NCI-H2196 (cell line): Measurements from ENCODE around the gene ZBTB16.

ENCODE experiments used
- DNase-seq: peaks from one replicate; lab custom pipeline; 2025; ENCODE audit not compliant: unreplicated experiment; lab: John Stamatoyannopoulos, UW

Gene ZBTB16

DNA sequence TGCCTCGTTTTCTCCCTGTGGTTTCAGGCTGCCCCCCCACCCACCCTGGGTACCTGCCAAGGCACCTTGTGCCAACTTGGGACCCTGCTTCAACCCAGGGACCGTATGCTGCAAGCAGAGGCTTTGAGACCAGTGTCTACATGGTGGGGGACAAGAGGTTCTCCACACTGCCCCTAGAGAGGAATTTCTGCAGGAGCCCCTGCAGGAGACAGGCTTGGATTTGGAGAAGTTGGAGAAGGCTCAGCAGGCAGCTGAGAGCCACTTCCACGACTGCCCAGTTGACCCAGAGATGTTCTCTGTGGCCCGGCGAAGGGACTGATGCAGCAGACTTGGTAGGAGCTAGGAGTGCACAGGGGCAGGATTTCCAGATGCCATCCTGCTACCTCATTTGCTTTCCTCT lies 216.6 kb downstream of the ZBTB16 start:
- DNase-seq = no peak

DNA sequence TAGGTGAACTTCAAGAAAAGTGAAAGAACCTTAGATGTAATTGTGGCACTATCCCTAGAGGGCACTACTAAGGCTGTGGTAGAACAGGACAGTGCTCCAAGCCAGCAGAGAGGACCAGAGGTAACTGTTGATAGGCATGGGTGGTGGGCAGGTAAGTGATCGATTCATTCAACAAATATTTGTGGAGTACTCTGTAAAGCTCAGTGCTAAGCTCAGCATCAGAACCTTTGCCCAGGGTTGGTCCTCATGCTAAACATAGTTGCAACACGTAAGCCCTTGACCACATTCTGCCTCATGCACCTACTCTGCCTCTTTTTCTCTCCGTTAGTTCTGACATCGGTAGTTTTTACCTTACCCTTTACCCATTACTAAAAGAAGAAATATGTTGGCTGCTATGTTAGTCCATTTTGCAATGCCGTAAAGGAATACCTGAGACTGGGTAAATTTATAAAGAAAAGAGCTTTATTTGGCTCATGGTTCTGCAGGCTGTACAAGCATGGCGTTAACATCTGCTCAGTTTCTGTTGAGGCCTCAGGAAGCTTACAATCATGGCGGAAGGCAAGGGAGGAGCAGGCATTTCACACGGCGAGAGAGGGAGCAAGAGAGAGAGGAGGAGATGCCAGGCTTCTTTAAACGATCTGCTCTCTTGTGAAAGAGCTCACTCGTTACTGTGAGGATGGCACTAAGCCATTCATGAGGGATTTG lies 218.3 kb downstream of the ZBTB16 start:
- DNase-seq = no peak

DNA sequence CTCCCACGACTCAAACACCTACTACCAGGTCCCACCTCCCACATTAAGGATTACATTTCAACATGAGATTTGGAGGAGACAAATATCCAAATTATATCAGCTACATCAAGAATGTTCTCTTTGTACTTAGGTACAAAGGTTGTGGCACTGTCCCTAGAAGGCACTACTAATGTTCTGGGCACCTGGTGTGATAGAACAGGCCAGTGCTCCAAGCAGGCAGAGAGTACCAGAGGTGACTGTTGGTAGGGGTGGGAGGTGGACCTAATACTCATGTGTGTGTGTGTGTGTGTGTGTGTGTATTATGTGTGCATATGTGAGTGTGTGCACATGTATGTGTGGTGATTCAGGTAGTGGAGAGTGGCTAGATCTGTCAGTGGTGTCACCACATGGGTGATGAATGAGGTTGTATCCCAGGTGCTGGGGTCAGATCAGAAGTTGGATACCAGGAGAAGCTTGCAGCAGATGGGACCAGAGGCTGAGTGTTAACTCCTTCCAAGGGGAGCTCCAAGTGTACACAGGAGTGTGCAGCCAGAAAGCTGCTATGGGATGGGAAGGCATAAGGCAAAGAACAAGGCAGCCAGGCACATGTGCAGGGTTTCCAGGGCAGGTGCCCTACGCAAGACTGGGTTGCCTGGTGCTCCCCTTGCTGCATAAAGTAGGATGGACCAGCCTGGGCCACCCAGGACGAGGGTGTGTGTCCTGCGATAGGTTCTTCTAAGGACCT lies 219.0 kb downstream of the ZBTB16 start:
- no peak for DNase-seq

GRCh38 chr11:114279792-114280546 lies 220.5 kb downstream of the ZBTB16 start:
- peak; percentile 10 for DNase-seq

- peak; percentile 77 for DNase-seq
Measured at GRCh38 chr11:114280696-114281095, 221.2 kb downstream of the ZBTB16 start.

- no peak for DNase-seq
Measured at GRCh38 chr11:114281388-114281956, 222.0 kb downstream of the ZBTB16 start.

DNA sequence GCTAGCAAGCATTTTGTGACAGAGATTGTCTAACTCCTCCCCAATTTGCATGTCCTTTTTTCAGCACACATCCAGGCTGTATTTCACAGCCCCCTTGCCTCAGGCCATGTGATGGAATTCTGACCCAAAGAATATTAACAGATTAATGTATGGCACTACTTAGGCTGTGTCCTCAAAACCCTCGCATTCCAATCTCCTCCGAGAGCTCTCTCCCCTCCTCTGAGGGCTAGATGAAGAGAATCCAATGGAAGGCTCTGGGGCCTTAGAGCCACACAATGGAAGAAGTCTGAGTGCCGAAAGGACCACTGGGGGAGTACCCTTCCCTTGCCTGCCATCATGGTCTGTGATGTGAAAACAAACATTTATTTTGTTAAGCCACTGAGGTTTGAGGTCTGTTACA lies 223.0 kb downstream of the ZBTB16 start:
- no peak for DNase-seq

DNA sequence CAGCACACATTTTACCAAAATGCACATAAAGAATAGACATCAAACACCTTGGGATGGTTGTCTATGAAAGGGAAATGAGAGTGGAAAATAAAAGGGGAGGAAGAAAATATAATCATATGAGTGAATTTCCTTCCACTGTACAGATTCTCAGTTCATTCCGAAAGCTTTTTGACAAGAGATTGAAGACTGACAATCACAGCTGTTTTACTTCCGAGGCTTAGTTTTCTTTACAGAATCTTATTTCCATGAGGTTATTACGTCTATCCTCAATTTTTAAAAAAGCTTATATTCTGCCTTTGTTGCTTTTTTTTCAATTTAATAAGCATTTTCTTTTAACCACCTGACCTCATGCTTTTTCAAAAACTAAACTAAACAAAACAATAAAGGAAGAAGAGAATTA lies 223.9 kb downstream of the ZBTB16 start:
- DNase-seq = no peak

GRCh38 chr11:114284021-114284420 lies 224.5 kb downstream of the ZBTB16 start:
- peak; percentile 83 for DNase-seq

DNA sequence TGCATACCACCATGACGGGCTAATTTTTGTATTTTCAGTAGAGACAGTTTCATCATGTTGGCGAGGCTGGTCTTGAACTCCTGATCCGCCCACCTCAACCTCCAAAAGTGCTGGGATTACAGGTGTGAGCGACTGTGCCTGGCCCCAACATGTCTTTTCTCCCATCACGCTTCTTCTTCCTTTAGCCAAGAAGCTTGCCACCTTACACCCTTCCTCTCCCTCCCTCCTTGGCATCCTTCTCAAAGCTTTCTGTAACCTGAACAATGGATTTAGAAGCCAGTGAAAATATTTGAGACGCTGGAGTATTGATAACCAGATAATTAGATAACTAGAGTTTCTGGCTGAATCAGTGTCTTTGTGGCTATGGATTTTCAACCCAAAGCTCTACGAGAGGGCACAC lies 225.4 kb downstream of the ZBTB16 start:
- no peak for DNase-seq

DNA sequence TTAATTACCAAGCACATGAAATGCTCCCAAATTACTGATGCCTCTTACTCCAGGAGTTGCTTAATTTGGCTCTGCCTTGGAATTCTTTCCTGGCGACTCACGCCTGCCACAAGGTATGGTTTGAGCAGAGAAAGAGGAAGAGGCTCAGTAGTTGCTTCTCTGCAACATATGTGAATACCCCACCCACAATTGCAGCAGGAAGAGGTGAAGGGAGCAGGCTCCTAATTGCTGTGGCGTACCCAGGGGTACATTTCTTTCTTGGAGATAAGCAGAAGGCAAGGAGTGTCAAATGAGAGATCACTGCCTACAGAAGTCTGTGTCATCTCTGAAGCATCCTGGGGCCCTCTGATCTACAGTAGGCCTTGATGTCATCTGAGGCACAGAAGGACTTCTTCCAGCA lies 226.1 kb downstream of the ZBTB16 start:
- DNase-seq = no peak

DNA sequence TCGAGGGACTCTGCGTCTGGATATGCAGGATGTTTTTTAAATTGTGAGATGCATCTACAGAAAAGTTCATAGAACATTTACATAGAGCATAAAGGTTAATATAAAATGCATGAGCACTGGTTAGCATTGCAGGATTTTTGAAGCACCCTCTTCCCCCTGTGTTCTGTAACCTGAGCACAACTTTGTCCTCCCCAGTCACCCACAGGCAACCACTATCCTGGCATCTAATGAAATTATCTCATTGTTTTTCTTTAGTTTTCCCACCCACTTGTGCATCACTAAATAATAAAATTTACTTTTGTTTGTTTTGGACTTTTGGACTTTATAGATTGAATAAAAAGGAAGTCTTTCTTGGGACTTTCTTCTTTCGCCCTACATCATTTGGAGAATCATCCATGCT lies 226.7 kb downstream of the ZBTB16 start:
- DNase-seq = no peak

- DNase-seq = no peak
Measured at GRCh38 chr11:114287154-114287553, 227.6 kb downstream of the ZBTB16 start.

GRCh38 chr11:114288136-114288535 lies 228.6 kb downstream of the ZBTB16 start:
- DNase-seq = no peak

- DNase-seq = no peak
Measured at GRCh38 chr11:114289779-114290178, 230.3 kb downstream of the ZBTB16 start.

DNA sequence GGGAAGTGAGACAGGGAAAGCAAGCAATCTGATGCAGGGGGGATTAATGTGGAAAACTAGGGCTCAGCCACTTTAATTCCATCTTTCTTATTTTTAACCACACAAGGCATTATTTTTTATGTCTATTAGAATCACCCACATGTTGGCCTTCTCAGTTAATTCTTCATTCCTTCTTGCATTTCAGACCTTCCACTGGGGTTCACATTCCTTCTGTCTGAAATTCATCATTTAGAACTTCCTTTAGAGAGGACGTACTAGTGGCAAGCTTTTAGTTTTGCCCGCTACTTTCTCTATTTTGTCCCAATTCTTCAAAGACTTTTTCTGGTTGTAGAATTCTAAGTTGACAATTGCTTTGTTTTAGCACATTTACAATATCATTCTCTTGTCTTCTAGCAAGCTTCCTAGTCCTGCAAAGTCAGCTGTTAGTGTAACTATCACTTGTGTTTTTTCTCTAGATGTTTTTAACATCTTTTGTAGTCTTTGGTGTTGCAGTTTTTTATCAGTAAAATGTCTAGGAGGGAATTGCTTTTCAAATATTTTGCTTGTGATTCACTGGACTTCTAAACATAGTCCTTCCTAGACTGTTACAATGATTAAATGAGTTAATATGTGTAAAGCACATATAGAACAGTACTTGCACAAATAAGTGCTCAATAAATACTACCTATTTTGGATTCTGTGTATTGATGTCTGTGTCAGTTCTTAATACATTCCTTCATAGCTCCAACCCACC lies 231.2 kb downstream of the ZBTB16 start:
- DNase-seq = no peak

DNA sequence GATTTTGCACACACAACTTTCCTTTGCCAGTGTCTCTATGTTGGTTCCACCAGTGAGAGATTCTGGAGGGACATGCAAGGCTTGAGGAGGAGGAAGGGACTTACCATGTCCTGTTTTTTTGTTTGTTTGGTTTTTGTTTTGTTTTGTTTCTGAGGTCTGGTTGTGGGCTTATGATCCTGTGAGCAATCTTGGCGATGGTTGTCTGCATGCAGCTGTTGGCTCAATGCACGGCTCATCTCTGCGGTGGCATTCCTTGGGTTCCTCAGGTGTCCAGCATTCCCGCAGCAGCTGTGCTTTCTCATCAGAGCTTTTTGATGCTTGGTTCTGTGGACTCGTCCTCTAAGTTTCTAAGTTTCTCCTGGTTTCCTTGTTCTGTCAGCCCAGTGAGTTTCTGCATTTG lies 231.9 kb downstream of the ZBTB16 start:
- no peak for DNase-seq

GRCh38 chr11:114291842-114292680 lies 232.6 kb downstream of the ZBTB16 start:
- DNase-seq = no peak

- no peak for DNase-seq
Measured at GRCh38 chr11:114293201-114293711, 233.7 kb downstream of the ZBTB16 start.
